HG03095 (cell line): ENCODE data around the gene TNFRSF8.

ENCODE experiments used
- ATAC-seq: cut with Tn5 transposase; IDR thresholded peaks from one replicate; pipeline ENCODE4 v1.9.1; 2021; ENCODE audit warnings: moderate library complexity; ENCODE audit not compliant: unreplicated experiment

TNFRSF8 gene

DNA sequence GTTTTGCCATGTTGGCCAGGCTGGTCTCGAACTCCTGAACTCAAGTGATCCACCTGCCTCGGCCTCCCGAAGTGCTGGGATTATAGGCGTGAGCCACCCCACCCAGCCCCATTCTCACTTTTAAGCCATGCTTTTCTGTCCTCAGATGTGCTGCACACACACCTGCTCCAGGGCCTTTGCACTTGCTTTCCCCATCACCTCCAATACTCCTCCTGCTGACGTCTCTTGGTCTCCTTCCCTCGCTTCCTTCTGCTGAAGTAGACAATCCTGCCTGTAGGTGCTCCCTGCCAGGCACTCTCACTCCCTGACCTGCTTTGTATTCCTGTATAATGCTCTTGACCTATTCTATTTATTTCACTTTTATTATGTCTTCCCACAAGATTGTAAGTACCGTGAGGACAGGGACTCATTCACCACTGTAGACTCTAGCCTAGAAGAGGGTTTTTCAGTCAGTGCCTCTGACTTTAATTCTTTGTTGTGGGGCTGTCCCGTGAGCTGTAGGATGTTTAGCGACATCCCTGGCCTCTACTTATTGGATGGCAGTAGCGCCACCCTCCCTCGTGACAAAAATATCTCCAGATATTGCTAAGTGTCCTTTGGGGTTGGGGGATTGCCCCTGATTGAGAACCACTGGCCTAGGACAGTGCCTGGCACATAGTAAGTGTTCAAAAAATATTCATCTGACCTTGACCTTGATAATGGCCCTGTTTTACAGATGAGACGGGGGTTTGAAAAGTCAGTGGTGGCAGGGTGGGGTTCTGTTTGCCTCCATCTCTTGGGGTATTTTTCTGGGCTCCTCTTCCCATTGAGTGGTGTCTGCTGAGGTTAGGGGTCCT is 108.3 kb downstream of the TNFRSF8 start:
- ATAC-seq: no peak

DNA sequence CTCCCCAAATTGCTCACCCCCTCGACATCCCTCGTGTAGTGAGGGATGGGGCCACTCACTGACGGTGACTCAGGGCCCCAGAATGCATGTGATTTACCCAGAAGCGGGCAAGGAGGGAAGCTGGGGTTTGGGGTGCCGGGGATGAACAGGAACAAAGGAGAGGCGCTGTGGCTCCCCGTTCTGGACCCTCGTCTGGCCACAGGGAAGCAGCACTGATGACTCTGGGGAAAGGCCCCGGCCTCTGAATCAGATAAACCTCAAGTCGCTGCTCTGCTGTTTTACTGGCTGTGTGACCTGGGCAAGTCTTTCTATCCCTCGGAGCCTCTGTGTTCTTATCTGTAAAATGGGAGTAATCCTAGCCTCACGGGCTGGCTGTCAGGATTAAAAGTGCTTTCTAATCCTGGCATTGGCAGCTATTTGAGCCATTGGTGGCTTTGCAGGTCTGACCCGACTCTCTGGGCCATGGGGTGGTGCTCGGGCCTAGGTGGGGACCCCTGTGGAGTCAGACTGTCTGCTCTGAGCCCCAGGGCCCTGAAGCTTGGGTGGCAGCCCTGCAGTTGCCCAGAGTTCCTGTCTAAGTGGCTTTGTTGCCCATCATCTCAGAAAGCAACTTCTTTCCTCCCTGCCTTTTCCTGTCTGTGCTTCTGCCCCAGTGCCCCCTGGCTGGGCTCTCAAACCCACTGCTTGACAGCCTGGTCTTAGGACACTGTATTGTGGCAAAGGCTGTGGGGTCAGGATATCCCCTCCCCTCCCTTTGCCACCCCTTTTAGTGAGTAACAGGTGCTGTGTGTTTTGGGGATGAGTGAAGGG is 109.1 kb downstream of the TNFRSF8 start:
- no peak for ATAC-seq

- ATAC-seq: no peak
Observed at GRCh38 chr1:12173041-12173509, 110.0 kb downstream of the TNFRSF8 start.

DNA sequence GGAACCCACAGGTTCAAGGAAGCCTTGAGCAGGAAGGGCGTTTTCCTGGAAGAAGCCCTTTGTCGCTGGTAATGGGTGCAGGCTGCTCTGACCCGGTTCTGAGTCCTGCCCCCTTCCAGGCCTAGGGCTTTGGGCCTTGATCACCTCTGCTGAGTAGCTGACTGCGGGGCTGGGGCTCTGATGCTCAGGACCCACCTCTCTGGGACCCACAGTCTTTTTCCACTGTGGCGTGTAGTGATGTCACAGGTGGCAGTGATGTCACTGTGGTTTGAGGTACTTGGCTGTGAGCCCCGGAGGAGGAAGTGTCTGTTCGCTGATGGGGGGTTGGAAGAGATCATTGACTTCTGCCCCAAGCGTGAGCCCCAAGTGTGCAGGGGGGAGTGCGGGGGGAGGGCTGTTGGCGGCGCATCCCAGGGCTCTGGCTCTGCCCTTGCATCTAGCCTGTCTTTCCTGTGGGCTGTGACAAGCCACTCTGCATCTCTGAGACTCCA is 110.6 kb downstream of the TNFRSF8 start:
- no peak for ATAC-seq

- ATAC-seq: no peak
Observed at GRCh38 chr1:12174924-12175810, 112.1 kb downstream of the TNFRSF8 start.

DNA sequence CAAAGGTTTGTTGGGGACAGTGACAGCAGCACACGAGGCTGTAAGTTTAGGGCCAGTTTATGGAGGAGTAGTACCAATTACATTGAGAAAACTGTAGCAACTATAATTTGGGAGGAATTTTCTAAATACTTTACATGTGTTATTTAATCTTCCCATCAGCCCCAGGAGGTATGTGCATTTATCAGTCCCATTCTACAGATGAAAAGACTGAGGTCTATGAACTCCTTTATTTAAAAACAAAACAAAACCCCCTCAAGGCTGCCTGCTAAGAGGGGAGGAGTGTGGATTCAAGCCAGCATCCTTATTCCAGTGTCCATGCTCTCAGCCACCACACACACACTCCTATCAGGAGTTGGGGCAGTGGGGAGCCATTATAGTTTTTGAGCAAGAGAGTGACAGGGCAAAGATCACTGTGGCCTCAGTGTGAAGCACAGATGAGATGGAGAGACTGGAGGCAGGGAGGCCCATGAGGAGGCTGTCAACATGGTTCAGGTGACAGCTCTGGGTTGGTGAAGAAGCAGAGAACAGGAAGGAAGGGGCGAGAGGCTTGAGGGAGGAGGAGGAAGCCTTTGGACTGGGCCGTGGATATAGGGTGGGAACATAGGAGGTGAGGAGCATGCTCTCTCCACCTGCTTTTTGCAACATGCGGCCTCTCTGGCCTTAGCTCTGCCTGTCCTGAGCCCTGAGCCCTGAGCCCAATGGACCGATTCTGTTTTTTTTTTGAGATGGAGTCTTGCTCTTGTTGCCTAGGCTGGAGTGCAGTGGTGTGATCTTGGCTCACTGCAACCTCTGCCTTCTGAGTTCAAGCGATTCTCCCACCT is 113.4 kb downstream of the TNFRSF8 start:
- no peak for ATAC-seq

DNA sequence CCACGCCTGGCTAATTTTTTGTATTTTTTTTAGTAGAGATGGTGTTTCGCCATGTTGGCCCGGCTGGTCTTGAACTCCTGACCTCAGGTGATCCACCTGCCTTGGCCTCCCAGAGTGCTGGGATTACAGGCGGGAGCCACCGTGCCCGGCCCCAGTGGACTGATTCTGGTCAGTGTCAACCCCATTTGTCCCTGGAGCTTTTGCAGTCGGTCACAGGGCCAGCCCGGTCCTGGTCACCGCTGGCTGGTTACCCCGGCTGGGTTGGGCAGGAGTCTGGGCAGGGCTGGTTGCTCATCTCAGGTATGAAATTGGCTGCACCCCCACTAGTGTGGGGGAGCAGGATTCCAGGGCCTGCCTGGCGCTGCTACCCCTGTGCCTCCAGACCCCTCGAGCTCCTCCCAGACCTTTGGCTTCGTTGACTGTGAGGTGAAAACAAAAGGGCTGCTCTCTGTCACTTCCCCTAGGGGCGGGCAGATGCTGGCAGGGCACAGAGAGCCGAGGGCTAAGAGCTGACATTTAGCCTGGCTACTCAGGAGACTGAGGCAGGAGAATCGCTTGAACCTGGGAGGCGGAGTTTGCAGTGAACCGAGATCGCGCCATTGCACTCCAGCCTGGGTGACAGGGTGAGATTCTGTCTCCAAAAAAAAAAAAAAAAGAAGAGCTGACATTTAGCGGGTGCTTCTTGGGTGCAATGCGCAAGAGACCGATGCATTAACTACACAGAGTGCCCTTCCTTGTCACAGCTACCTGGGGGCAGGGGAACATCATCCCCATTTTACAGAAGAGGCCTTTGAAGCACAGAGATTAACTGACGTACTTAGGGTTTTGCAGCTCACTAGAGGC is 114.3 kb downstream of the TNFRSF8 start:
- ATAC-seq: no peak

- no peak for ATAC-seq
Observed at GRCh38 chr1:12177999-12178441, 114.9 kb downstream of the TNFRSF8 start.

- no peak for ATAC-seq
Observed at GRCh38 chr1:12178511-12178910, 115.4 kb downstream of the TNFRSF8 start.

GRCh38 chr1:12179111-12179519 is 116.0 kb downstream of the TNFRSF8 start:
- no peak for ATAC-seq

GRCh38 chr1:12179676-12180075 is 116.6 kb downstream of the TNFRSF8 start:
- ATAC-seq: no peak

DNA sequence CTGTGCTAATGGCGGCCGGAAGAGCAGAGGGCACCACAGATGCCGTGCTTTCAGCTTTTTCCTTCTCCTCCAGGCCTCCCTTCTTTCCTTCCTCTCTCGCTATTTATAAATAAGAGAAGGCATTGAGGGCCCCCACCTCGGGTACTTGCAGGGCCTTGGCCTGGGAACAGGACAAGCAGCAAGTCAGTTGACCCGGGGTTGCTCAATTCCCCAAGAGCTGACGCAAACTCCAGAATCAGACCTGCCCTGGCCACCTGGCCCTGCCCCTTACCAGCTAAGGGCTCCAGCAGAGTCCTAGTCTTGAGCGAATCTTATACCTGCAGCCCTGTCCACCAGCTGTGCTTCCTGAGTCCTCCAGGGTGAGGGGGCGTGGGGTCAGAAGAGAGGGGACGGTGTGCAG is 117.2 kb downstream of the TNFRSF8 start:
- no peak for ATAC-seq

DNA sequence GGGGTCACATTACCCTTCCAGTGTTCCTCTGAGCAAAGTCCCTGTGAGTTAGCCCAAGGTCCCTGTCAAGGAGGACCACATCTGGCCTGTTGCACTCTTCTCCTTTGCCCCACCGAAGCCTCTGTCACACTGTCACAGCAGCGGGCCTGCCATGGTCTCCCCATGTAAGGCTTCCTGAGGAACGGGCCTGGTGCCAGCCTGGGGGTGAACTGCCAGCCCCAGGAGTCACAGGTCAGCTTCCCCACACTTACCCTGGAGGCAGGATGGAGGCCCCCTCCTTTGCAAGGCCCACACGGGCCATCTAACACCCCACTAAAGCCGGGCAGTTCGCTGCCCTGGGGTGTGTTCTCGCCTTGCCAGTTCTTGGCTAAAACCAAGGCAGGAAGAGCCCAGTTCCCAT is 117.8 kb downstream of the TNFRSF8 start:
- no peak for ATAC-seq

DNA sequence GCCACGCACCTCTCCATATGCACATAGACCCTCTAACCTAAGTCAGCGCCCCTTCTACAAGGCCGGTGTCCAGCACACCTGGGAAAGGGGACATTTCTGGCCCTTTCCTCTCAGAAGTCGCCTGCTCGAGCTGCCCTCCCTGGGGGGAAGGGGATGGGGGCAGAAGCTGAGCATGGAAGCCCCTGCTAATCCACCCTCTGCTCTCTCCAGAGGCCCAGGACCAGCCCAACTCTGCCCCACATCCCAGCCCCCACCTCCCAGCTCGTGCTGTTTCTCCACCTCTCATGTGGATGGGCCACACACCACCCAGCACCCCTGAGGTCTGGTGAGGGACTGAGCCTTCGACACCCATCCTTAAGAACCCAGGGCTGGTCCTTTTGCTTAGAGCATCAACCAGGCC is 118.5 kb downstream of the TNFRSF8 start:
- ATAC-seq: no peak

DNA sequence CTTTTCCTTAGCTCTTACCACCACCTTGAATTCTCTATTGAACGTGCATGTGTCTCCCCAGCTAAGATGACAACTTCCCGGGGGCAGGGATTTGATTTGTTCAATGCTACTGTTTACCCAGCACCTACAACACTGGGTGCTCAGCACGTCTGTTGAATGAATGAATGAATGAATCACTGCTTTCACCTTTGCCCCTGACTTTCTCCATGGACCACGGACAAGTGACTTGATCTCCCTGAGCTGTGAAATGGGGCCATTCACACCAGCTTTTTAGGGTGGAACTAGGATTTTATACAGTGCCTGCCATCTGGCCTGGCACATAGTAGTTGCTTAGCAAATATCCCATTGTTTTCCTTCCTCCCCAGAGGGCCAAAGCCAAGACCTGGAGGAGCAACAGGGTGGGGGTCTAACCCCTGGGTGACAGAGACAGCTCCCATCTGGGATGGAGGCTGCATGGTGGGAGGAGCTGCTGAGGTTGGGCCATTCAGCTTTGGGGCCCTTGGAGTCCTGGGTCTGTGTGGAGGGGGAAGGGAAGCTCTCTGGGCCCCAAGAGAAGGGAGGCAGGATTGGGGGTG is 119.4 kb downstream of the TNFRSF8 start:
- no peak for ATAC-seq

DNA sequence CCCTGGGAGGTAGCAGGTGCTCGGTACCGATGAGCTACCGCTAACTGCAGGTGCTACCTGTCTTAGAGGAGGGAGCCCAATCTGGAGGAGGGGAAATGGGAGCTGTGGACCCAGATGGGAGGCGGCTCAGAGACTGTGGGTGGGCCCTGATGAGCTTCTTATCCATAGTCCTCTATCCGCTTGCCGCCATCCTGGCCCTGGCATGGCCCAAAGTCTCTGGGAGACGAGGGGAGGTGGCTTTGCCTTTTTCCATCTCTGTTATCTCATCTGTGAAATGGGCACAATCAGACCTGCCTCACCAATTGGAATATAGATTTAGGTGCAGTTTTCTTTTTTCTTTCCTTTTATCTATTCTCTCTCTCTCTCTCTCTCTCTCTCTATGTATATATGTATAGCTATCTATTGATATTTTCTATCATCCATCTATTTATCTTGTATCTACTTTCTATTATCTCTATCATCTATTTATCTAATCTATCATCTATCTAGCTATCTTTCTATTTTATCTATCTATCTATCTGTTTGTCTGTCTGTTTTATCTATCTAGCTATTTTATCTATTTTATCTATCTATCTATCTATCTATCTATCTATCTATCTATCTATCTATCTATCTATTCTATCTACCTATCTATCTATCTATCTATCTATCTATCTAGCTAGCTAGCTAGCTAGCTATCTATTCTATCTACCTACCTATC is 120.1 kb downstream of the TNFRSF8 start:
- no peak for ATAC-seq

- ATAC-seq: no peak
Observed at GRCh38 chr1:12184008-12184681, 121.0 kb downstream of the TNFRSF8 start.
